Brain microvascular endothelial cell (primary cell): ENCODE data around the gene ZC3H4.

ENCODE experiments used
- DNase-seq: peaks from one replicate; pipeline ENCODE4 v3.0.0-alpha.2; 2020
- H3K27ac ChIP-seq: fragments of 250-450 bp; sonication (Bioruptor Pico); 2 replicates; pipeline ENCODE4 v1.5.1; 2020; ENCODE audit warnings: mild to moderate bottlenecking, moderate library complexity
- H3K27me3 ChIP-seq: fragments of 250-450 bp; sonication (Bioruptor Pico); replicated peaks from 2 replicates; pipeline ENCODE4 v1.5.1; 2020; ENCODE audit warnings: mild to moderate bottlenecking
- H3K36me3 ChIP-seq: fragments of 250-450 bp; sonication (Bioruptor Pico); replicated peaks from 2 replicates; pipeline ENCODE4 v1.5.1; 2020; ENCODE audit warnings: mild to moderate bottlenecking
- H3K4me3 ChIP-seq: 2 replicates; pipeline ENCODE4 v1.5.1; 2011; ENCODE audit warnings: low read depth, mild to moderate bottlenecking, control low read depth, low read length, moderate library complexity
- in situ Hi-C: cut with HindIII; loops from 2 replicates; pipeline ENCODE4 v1.10.0; 2017; ENCODE audit warnings: low sequenced_read_pairs, low pct_ligation_motif_present
- TF ChIP-seq, protein P1 (sequence below): IDR thresholded peaks from 2 replicates; pipeline ENCODE4 v1.5.1; 2011; ENCODE audit warnings: low read depth, mild to moderate bottlenecking, moderate library complexity, low read length, control low read depth, inconsistent platforms; ENCODE audit errors: missing control alignments

The ZC3H4 gene

DNA sequence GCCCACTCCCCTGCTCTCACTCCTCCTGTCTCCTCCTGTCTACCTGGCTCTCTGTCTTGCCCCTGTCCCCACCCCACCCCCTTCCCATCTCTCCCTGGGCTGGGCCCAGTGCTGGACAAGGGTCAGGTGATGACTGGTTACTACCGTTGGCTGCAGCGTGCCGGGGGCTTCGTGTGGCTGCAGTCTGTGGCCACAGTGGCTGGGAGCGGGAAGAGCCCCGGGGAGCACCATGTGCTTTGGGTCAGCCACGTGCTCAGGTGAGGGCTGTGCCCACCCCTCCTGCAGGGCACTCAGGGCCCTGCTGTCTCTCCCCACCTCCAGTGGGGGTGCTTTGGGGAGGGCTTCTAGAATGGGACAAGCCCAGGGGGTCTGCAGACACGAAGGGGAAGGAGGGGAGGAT is 72.7 kb downstream of the ZC3H4 start:
- DNase-seq: no peak
- Histone ChIP-seq H3K4me3 (no peak overlapping the region), H3K27me3 (no peaks in the 10 kb centered on the region), H3K27ac (no peak overlapping the region), H3K36me3 (no peaks in the 10 kb centered on the region)
- in situ Hi-C loops: no loop called here
- TF ChIP-seq, protein P1, sequence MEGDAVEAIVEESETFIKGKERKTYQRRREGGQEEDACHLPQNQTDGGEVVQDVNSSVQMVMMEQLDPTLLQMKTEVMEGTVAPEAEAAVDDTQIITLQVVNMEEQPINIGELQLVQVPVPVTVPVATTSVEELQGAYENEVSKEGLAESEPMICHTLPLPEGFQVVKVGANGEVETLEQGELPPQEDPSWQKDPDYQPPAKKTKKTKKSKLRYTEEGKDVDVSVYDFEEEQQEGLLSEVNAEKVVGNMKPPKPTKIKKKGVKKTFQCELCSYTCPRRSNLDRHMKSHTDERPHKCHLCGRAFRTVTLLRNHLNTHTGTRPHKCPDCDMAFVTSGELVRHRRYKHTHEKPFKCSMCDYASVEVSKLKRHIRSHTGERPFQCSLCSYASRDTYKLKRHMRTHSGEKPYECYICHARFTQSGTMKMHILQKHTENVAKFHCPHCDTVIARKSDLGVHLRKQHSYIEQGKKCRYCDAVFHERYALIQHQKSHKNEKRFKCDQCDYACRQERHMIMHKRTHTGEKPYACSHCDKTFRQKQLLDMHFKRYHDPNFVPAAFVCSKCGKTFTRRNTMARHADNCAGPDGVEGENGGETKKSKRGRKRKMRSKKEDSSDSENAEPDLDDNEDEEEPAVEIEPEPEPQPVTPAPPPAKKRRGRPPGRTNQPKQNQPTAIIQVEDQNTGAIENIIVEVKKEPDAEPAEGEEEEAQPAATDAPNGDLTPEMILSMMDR: no peak

DNA sequence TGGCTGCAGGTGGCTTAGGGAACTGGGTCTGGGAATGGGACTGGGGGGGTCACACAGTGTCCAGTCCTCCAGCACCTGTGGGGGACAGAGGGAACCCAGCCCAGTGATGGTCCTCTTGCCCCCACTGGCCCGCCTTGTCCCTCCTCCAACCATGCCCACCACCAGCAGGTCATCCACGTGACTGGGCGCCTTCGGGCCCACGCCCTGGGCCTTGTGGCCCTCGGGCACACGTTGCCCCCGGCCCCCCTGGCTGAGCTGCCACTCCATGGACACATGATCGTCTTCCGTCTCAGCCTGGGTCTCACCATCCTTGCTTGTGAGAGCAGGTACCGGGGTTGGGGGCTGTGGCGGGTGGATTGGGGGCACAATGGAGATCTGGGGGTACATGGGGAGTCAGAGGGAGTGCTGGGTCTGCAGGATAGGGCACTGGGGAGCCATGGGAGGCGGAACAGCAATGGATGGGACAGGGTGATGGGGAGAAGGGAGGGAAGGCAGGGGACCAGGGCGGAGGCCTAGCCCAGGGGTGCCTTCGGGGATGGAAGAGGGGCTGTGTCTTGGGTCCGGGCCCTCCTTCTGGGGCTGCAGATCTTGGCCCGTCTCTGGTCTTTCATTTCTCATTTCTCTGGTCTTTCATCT is 74.2 kb downstream of the ZC3H4 start:
- Histone ChIP-seq H3K4me3 (no peak overlapping the region), H3K27me3 (no peaks in the 10 kb centered on the region), H3K27ac (no peak overlapping the region), H3K36me3 (no peaks in the 10 kb centered on the region)
- DNase-seq: no peak
- in situ Hi-C loops: no loop called here
- TF ChIP-seq, protein P1: no peak

- in situ Hi-C loops: no loop called here
- Histone ChIP-seq H3K27ac (no peak overlapping the region), H3K27me3 (no peaks in the 10 kb centered on the region), H3K4me3 (no peak overlapping the region), H3K36me3 (no peaks in the 10 kb centered on the region)
- no peak for DNase-seq
- TF ChIP-seq, protein P1: no peak
Observed at GRCh38 chr19:47037766-47038165, 75.8 kb downstream of the ZC3H4 start.

DNA sequence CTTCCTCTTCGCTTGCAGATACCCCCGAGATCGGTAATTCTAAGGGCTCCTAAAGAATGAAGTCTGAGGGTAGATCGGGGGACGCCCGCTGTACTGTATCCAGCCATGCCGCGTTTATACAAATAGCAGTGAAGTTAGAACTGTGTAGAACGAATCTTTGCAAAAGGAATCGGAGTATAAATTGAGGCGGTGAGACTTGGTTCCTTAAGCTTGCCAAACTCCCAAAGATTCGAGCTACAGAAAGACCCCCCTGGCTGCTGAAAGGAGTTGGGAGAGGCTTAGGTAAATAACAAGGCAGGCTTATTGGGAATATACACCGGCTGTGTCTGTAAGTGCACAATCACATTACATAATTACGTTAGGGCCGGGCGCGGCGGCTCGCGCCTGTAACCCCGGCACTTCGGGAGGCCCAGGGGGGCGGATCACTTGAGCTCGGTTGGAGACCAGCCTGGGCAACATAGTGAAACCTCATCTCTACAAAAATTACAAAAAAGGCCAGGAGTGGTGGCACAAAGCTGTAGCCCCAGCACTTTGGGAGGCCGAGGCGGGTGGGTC is 77.4 kb downstream of the ZC3H4 start:
- peak overlapping the region; percentile 52 for H3K4me3 ChIP-seq
- H3K27me3 ChIP-seq: no peaks in the 10 kb centered on the region
- TF ChIP-seq, protein P1: no peak
- no peak for DNase-seq
- in situ Hi-C loops: no loop called here
- H3K36me3 ChIP-seq: no peaks in the 10 kb centered on the region
- no peak overlapping the region for H3K27ac ChIP-seq

DNA sequence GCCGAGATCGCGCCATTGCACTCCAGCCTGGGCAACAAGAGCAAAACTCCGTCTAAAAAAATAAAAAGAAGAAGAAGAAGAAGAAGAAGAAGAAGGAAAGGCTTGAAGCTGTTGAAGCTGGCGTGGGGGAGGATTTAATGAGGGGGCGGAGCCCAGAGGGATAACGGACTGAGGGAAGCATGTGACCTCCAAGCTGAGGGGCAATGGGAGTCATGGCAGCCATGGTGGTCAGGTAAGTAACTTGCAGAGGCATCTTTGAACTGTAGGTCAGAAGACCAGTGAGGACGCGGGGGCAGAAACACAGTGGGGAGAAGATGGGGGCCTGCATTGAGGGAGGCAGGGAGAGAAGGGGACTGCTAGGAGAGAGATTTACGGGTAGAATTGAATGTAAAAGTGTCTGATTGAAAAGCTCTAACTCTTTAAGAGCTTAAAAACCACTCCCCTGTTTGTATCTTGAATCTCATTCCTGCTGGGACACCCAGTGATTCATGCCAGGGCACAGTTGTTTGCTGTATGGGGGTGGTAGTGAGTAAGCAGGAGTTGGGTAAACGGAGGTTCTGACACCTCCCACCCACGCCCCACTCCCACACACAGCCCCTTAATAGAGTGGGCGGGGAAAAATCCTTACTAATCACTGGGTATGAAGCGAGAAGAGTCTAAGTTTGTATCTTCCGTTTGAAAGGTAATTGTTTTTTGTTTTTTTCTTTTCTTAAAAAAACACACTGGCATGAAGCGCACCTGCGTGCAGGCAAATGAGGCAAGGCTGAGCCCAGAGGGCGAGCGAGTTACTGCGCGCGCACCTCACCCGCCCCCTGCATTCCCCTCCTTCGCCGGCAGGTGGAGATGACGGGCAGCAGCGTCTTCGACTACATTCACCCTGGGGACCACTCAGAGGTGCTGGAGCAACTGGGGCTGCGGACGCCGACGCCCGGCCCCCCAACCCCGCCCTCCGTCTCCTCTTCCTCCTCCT is 78.2 kb downstream of the ZC3H4 start:
- in situ Hi-C loops: no loop called here
- TF ChIP-seq, protein P1: peak; percentile 95
- Histone ChIP-seq H3K36me3 (no peaks in the 10 kb centered on the region), H3K27me3 (no peaks in the 10 kb centered on the region), H3K27ac (no peak overlapping the region), H3K4me3 (peak overlapping the region; percentile 52)
- peak; percentile 84 for DNase-seq
